Suprapubic skin (tissue), 4 donors: ENCODE data around the gene REG4. TPM values are rescaled to one million over a fixed set of nuclear protein-coding genes. Genes with fewer than 3 reads are reported as not detected.
"Not testable (repeated sequence)": the region's sequence is repeated elsewhere in the genome, so short reads cannot be mapped to it uniquely, and the experiment has no call there.

Source experiments
- DNase-seq, 2 donors: peaks; one replicate each; pipeline ENCODE4 v3.0.0-alpha.2; 2019; ENCODE audit warnings: low spot score in 2 of 2
- H3K27ac ChIP-seq: fragments of 200-600 bp; sonication (generic); one replicate; pipeline ENCODE4 v1.5.1; 2019
- H3K27me3 ChIP-seq: fragments of 200-600 bp; sonication (generic); one replicate; pipeline ENCODE4 v1.5.1; 2019
- H3K36me3 ChIP-seq: fragments of 200-600 bp; sonication (generic); one replicate; pipeline ENCODE4 v1.5.1; 2019
- H3K4me1 ChIP-seq: fragments of 200-600 bp; sonication (generic); one replicate; pipeline ENCODE4 v1.5.1; 2019
- H3K4me3 ChIP-seq: fragments of 200-600 bp; sonication (generic); one replicate; pipeline ENCODE4 v1.5.1; 2019; ENCODE audit warnings: mild to moderate bottlenecking
- H3K9me3 ChIP-seq: fragments of 200-600 bp; sonication (generic); one replicate; pipeline ENCODE4 v1.5.1; 2019
- EP300 ChIP-seq: sonication (generic); formaldehyde crosslinking; IDR thresholded peaks from one replicate; pipeline ENCODE4 v1.6.1; 2017; ENCODE audit warnings: antibody characterized with exemption
- POLR2A ChIP-seq, 2 donors: fragments of 450-650 bp; IDR thresholded peaks; one replicate each; pipeline ENCODE4 v1.6.1; 2017; ENCODE audit warnings: antibody characterized with exemption in 2 of 2, mild to moderate bottlenecking in 2 of 2, moderate library complexity in 2 of 2
- POLR2AphosphoS5 ChIP-seq, 3 donors: sonication (generic); formaldehyde crosslinking; IDR thresholded peaks; one replicate each; pipeline ENCODE4 v1.6.1; 2017; ENCODE audit warnings: antibody characterized with exemption in 3 of 3
- WGBS: methylation state at CpG from one replicate; pipeline ENCODE4 v1.1.5; 2018; 5-methylcytosine and 5-hydroxymethylcytosine counted together
- total RNA-seq, 4 donors: library from RNA; depleted of rRNA; stranded (reverse); fragments of >200 nt; gene quantifications; one replicate each; pipeline ENCODE4 v1.1.0, GENCODE V29; 2016
- TF ChIP-seq, protein P1 (sequence below), 2 donors: fragments of 200-600 bp in 1 of 2; fragments of 450-650 bp in 1 of 2; sonication (generic) in 1 of 2; IDR thresholded peaks; one replicate each; pipeline ENCODE4 v1.5.1; 2016 to 2019; ENCODE audit warnings: antibody characterized with exemption in 2 of 2, mild to moderate bottlenecking in 1 of 2, moderate library complexity in 1 of 2

Gene REG4
- total RNA-seq, result not detected

DNA sequence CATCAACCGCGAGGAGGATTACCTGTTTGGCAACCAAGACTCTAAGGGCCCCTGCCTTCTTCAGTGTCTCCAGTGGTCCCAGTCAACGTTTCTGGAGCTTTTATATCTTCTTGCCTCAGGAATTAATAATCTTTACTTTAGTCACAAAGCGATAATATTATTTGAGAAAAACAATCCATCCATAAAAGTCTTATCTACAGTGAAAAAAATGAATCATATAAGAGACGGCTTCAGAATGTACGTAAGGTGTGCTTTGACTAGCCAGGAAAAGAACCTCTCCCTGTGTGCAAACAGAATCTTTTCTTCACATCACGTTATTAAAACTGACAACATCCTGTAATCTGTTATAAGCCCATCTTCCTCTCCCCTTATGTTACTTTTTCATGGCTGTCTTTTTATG lies at the start of gene REG4:
TSS of gene REG4 (minus strand) at position 74 of the 400 bp plus-strand sequence. CDS start 2,691 bp downstream, outside the sequence.
- TF ChIP-seq POLR2AphosphoS5 (IDR thresholded peaks at IDR 0.05), result no peak
- TF ChIP-seq POLR2A (IDR thresholded peaks at IDR 0.05), result no peak
- no peak for TF ChIP-seq EP300
- TF ChIP-seq, protein P1, sequence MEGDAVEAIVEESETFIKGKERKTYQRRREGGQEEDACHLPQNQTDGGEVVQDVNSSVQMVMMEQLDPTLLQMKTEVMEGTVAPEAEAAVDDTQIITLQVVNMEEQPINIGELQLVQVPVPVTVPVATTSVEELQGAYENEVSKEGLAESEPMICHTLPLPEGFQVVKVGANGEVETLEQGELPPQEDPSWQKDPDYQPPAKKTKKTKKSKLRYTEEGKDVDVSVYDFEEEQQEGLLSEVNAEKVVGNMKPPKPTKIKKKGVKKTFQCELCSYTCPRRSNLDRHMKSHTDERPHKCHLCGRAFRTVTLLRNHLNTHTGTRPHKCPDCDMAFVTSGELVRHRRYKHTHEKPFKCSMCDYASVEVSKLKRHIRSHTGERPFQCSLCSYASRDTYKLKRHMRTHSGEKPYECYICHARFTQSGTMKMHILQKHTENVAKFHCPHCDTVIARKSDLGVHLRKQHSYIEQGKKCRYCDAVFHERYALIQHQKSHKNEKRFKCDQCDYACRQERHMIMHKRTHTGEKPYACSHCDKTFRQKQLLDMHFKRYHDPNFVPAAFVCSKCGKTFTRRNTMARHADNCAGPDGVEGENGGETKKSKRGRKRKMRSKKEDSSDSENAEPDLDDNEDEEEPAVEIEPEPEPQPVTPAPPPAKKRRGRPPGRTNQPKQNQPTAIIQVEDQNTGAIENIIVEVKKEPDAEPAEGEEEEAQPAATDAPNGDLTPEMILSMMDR (IDR thresholded peaks at IDR 0.05), result no peak
- no peak for DNase-seq
- H3K27me3 ChIP-seq, result peaks cover 6% of the 10 kb centered on the region
- H3K9me3 ChIP-seq, result no peaks in the 10 kb centered on the region
- no peaks in the 10 kb centered on the region for H3K36me3 ChIP-seq
- H3K4me3 ChIP-seq, result no peak within 1 kb of the TSS
- WGBS, result 68% methylated on average over 7 of the region's 7 CpGs
- no peaks in the 10 kb centered on the region for H3K4me1 ChIP-seq
- H3K27ac ChIP-seq, result no peak within 1 kb of the TSS

DNA sequence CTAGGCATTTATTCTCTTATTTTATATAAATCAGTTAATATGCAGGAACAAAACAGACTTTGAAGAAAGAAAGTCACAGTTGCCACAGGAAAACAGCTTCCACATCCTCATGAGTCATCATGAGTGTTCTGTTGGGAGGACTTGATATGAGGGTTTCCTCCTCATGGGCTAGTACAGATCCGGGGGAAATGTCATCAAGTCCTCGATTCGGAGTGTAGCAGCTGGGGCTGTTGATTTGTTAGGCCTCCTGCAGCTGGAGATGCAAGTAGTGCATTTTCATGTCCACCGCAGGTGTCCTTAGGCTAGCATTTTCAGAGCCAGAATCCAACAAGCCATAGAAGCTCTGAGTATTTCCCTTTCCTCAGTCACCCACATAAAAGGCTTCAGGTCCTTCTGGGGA lies 48.4 kb upstream of the REG4 start:
- no peak for DNase-seq
- H3K4me1 ChIP-seq, result no peaks in the 10 kb centered on the region
- TF ChIP-seq, protein P1 (IDR thresholded peaks at IDR 0.05), result no peak
- TF ChIP-seq POLR2A (IDR thresholded peaks at IDR 0.05), result no peak
- no peak for TF ChIP-seq EP300
- TF ChIP-seq POLR2AphosphoS5 (IDR thresholded peaks at IDR 0.05), result no peak
- H3K27ac ChIP-seq, result no peak overlapping the region
- H3K9me3 ChIP-seq, result no peaks in the 10 kb centered on the region
- no peak overlapping the region for H3K4me3 ChIP-seq
- no peaks in the 10 kb centered on the region for H3K27me3 ChIP-seq
- H3K36me3 ChIP-seq, result no peaks in the 10 kb centered on the region
- WGBS, result 56% methylated on average over 4 of the region's 4 CpGs

DNA sequence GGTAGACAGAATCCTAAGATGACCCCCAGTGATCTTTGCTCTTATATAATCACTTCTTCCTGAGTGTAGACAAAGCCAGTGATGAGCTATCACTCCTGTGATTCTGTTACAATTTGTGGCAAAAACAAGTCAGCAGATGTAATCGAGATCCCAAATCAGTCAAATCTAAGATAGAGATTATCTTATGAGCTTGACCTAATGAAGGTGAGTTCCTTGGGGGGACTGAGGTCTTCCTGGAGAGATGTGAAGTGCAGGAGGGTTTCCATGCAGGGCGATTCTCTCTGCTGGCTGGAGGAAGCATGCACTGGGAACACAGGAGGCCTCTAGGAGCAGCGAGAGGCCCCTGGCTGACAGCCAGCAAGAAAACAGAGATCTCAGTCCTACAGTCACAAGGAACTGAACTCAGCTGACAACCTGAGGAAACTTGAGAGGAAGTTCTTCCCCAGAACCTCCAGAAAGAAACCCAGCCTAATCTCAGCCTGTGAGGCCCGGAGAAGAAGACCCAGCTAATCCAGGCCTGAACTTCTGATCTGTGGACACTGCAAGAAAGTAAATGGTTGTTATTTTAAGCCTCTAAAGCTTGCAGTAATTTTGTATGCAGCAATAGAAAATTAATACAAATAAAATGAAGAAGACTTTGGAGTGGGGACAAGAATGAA lies 47.4 kb upstream of the REG4 start:
- not testable (repeated sequence) for H3K9me3 ChIP-seq, DNase-seq, H3K4me3 ChIP-seq, H3K36me3 ChIP-seq, H3K4me1 ChIP-seq, H3K27me3 ChIP-seq, H3K27ac ChIP-seq
- WGBS, result 68% methylated on average over 4 of the region's 4 CpGs

DNA sequence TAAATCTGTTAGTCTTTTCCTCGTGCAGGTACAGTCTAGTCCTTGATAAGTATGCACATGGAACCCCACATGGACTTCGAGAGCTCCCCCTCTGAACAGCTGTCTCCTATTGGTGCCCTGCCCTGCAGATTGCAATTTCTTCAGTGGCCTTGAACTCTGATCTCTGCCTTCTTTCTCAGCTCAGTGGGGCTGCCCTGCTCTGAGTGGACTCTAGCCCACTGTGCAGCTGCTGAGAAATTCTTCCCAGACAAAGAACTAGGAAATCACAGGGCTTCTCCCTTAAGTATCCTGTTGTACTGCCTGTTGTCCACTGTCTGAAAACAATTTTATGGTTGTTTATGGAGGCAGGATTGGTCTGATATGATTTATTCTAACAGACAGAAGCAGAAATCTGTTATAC lies 46.9 kb upstream of the REG4 start:
- Histone ChIP-seq H3K27ac (no peak overlapping the region), H3K9me3 (no peaks in the 10 kb centered on the region), H3K27me3 (no peaks in the 10 kb centered on the region), H3K4me1 (no peaks in the 10 kb centered on the region), H3K4me3 (no peak overlapping the region), H3K36me3 (no peaks in the 10 kb centered on the region)
- WGBS, result 84% methylated on average over 2 of the region's 2 CpGs
- TF ChIP-seq, protein P1 (IDR thresholded peaks at IDR 0.05), result no peak
- TF ChIP-seq POLR2A (IDR thresholded peaks at IDR 0.05) (no peak), EP300 (no peak), POLR2AphosphoS5 (IDR thresholded peaks at IDR 0.05) (no peak)
- no peak for DNase-seq

DNA sequence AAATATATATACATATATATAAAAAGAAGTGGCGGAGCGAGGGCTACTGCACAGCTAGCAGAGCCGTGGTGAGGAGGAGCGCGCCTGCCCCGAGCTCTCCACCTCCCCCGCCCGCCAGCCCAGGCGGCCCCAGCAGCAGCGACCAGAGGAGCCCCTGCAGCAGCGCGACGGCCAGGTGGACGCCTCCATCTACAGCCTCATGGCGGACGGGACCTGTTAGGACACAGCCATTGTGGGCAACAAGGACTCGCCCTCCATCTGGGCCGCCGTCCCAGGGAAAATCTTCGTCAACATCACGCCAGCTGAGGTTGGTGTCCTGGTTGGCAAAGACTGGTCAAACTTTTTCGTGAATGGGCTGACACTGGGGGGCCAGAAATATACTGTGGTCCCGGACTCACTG lies 41.9 kb upstream of the REG4 start:
- H3K4me1 ChIP-seq, result no peaks in the 10 kb centered on the region
- 91% methylated on average over 20 of the region's 23 CpGs for WGBS
- H3K27me3 ChIP-seq, result no peaks in the 10 kb centered on the region

DNA sequence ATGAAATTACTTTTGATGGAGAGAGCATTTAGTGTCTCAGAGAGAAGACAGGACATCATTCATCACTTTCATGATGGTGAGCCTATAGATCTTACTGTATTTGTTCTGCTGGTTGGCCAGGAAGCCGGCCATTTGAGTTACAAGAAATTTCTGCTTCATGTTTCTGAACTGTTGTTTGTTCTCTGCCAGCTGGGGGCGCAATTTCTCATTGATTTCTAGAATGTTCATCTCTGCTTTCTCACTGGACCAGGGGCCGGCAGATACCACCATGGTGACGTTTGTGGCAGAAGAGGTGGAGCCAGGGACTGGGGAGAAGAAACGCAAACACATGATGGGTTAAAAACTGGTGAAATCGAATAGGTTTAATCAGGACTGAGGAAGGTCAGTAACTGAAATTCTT lies 32.9 kb upstream of the REG4 start:
- not testable (repeated sequence) for H3K4me1 ChIP-seq, H3K36me3 ChIP-seq, H3K4me3 ChIP-seq, H3K27me3 ChIP-seq, DNase-seq, H3K9me3 ChIP-seq, H3K27ac ChIP-seq
- 62% methylated on average over 6 of the region's 6 CpGs for WGBS

More for the DNA sequence above, 41.9 kb upstream of the REG4 start:
- H3K9me3 ChIP-seq, result no peaks in the 10 kb centered on the region
- no peak for DNase-seq
- no peak for TF ChIP-seq POLR2A (IDR thresholded peaks at IDR 0.05)
- TF ChIP-seq, protein P1 (IDR thresholded peaks at IDR 0.05), result no peak
- no peak for TF ChIP-seq POLR2AphosphoS5 (IDR thresholded peaks at IDR 0.05)
- TF ChIP-seq EP300, result no peak
- H3K36me3 ChIP-seq, result no peaks in the 10 kb centered on the region
- H3K27ac ChIP-seq, result no peak overlapping the region
- no peak overlapping the region for H3K4me3 ChIP-seq
